ENCODE measurements around the gene CCL22.

CCL22 gene

DNA sequence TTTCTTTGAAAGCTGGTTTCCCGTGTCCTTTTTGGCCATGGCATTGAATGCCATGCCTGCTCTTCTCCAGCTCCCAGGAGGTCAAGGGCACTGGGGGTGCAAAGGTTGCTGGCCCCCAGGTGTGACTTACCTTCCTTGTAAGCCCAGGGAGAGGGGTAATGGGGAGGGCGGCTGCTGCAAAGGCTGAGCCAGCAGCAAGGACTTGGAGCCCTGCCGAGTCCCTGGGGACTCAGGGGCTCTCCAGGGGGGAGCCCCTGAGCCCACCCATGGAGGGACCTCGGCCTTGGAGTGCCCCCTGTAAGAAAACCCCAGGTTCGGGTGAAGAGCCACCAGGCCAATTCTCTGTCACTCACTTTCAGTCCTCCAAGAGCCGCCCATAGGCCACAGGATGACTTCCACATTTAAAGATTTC, 5.9 kb upstream of the CCL22 start:
- no peak for DNase-seq
- Histone ChIP-seq H2AFZ (ENCODE audit: low read length) (no peak overlapping the region), H3F3A (ENCODE audit: insufficient read depth, low read length) (no peaks in the 10 kb centered on the region), H3K4me1 (ENCODE audit: low read length) (no peaks in the 10 kb centered on the region), H3K9ac (ENCODE audit: low read length) (no peak overlapping the region), H3K9me3 (replicated peaks; ENCODE audit: insufficient read depth, low read length) (no peaks in the 10 kb centered on the region), H3K9me2 (replicated peaks; ENCODE audit: insufficient read depth, low read length) (no peaks in the 10 kb centered on the region), H4K20me1 (ENCODE audit: insufficient read depth, low read length) (no peaks in the 10 kb centered on the region), H3K36me3 (replicated peaks; ENCODE audit: insufficient read depth, low read length) (no peaks in the 10 kb centered on the region), H3K27me3 (replicated peaks; ENCODE audit: insufficient read depth, low read length) (no peaks in the 10 kb centered on the region), H3K4me2 (ENCODE audit: low read depth, low read length) (no peak overlapping the region), H3K4me3 (ENCODE audit: low read length) (no peak overlapping the region), H3K79me2 (ENCODE audit: low read length) (no peaks in the 10 kb centered on the region), H3K27ac (ENCODE audit: low read length) (no peak overlapping the region)
- TF ChIP-seq, protein P1, sequence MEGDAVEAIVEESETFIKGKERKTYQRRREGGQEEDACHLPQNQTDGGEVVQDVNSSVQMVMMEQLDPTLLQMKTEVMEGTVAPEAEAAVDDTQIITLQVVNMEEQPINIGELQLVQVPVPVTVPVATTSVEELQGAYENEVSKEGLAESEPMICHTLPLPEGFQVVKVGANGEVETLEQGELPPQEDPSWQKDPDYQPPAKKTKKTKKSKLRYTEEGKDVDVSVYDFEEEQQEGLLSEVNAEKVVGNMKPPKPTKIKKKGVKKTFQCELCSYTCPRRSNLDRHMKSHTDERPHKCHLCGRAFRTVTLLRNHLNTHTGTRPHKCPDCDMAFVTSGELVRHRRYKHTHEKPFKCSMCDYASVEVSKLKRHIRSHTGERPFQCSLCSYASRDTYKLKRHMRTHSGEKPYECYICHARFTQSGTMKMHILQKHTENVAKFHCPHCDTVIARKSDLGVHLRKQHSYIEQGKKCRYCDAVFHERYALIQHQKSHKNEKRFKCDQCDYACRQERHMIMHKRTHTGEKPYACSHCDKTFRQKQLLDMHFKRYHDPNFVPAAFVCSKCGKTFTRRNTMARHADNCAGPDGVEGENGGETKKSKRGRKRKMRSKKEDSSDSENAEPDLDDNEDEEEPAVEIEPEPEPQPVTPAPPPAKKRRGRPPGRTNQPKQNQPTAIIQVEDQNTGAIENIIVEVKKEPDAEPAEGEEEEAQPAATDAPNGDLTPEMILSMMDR (IDR thresholded peaks at IDR 0.05; ENCODE audit: low read length): no peak
- TF ChIP-seq EZH2 (optimal IDR thresholded peaks at IDR 0.05; ENCODE audit: low read depth, low read length): no peak
- no peak for TF ChIP-seq EZH2phosphoT487 (IDR thresholded peaks at IDR 0.05; ENCODE audit: low read length)

DNA sequence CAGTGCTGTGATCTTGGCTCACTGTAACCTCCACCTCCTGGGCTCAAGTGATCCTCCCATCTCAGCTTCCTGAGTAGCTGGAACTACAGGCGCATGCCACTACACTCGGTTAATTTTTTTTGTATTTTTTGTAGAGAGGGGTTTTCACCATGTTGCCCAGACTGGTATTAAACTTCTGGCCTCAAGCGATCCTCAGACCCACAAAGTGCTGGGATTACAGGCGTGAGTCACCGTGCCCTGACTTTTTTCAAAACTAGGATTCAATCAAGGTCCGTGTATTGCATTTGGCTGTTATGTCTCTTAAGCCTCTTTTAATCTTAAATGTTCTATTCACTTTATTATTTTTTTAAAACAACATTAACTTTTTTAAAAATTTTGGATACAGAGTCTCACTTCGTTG, 4.3 kb upstream of the CCL22 start:
- no peak overlapping the region for H3K27ac ChIP-seq (ENCODE audit: low read length)
- H3K4me3 ChIP-seq (ENCODE audit: low read length): no peak overlapping the region
- H3K79me2 ChIP-seq (ENCODE audit: low read length): no peaks in the 10 kb centered on the region
- H3K4me2 ChIP-seq (ENCODE audit: low read depth, low read length): no peak overlapping the region
- no peak for DNase-seq
- no peaks in the 10 kb centered on the region for H3K27me3 ChIP-seq (replicated peaks; ENCODE audit: insufficient read depth, low read length)
- H2AFZ ChIP-seq (ENCODE audit: low read length): no peak overlapping the region
- no peaks in the 10 kb centered on the region for H3K9me3 ChIP-seq (replicated peaks; ENCODE audit: insufficient read depth, low read length)
- H4K20me1 ChIP-seq (ENCODE audit: insufficient read depth, low read length): no peaks in the 10 kb centered on the region
- no peaks in the 10 kb centered on the region for H3K4me1 ChIP-seq (ENCODE audit: low read length)
- H3F3A ChIP-seq (ENCODE audit: insufficient read depth, low read length): no peaks in the 10 kb centered on the region
- TF ChIP-seq, protein P1 (IDR thresholded peaks at IDR 0.05; ENCODE audit: low read length): no peak
- TF ChIP-seq EZH2 (optimal IDR thresholded peaks at IDR 0.05; ENCODE audit: low read depth, low read length): no peak
- no peak overlapping the region for H3K9ac ChIP-seq (ENCODE audit: low read length)
- no peaks in the 10 kb centered on the region for H3K9me2 ChIP-seq (replicated peaks; ENCODE audit: insufficient read depth, low read length)
- no peaks in the 10 kb centered on the region for H3K36me3 ChIP-seq (replicated peaks; ENCODE audit: insufficient read depth, low read length)

DNA sequence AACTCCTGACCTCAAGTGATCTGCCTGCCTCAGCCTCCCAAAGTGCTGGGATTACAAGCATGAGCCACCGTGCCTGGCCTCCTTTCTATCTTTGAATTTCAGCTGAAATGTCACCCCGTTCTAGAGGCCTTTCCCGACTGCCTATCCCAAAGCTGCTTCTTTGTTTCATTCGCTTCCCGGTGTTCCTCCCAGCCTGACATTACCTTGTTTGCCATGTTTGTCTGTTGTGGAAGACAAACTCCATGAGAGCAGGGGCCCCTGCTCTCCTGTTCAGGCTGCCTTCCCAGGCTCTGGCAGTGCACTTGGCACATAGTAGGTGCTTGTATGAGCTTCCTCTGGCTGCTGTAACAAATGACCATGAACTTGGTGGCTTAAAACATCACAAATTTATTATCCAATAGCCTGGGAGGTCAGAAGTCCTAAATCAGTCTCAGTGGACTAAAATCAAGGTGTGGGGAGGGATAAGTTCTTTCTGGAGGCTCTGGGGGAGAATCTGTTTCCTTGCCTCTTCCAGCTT, 2.6 kb upstream of the CCL22 start:
- Histone ChIP-seq H3K27me3 (replicated peaks; ENCODE audit: insufficient read depth, low read length) (no peaks in the 10 kb centered on the region), H3K27ac (ENCODE audit: low read length) (no peak overlapping the region), H3K9ac (ENCODE audit: low read length) (no peak overlapping the region), H3K9me3 (replicated peaks; ENCODE audit: insufficient read depth, low read length) (no peaks in the 10 kb centered on the region), H4K20me1 (ENCODE audit: insufficient read depth, low read length) (no peaks in the 10 kb centered on the region), H3K36me3 (replicated peaks; ENCODE audit: insufficient read depth, low read length) (no peaks in the 10 kb centered on the region), H3K4me2 (ENCODE audit: low read depth, low read length) (no peak overlapping the region), H3K4me3 (ENCODE audit: low read length) (no peak overlapping the region), H3K4me1 (ENCODE audit: low read length) (no peaks in the 10 kb centered on the region), H2AFZ (ENCODE audit: low read length) (no peak overlapping the region), H3F3A (ENCODE audit: insufficient read depth, low read length) (no peaks in the 10 kb centered on the region), H3K79me2 (ENCODE audit: low read length) (no peaks in the 10 kb centered on the region), H3K9me2 (replicated peaks; ENCODE audit: insufficient read depth, low read length) (no peaks in the 10 kb centered on the region)
- DNase-seq: no peak
- TF ChIP-seq, protein P1 (IDR thresholded peaks at IDR 0.05; ENCODE audit: low read length): no peak
- no peak for TF ChIP-seq EZH2 (optimal IDR thresholded peaks at IDR 0.05; ENCODE audit: low read depth, low read length)
- no peak for TF ChIP-seq EZH2phosphoT487 (IDR thresholded peaks at IDR 0.05; ENCODE audit: low read length)

Data from MM.1S (cell line).